WERI-Rb-1 (cell line): ENCODE data around the gene NUDT7.

Source experiments
- DNase-seq: peaks from one replicate; pipeline ENCODE4 v3.0.0-alpha.2; 2020
- H3K27ac ChIP-seq: fragments of 250-450 bp; sonication (Bioruptor Pico); 2 replicates; pipeline ENCODE4 v1.5.1; 2020; ENCODE audit warnings: mild to moderate bottlenecking, moderate library complexity
- H3K27me3 ChIP-seq: fragments of 250-450 bp; sonication (Bioruptor Pico); 2 replicates; pipeline ENCODE4 v1.5.1; 2021; ENCODE audit warnings: mild to moderate bottlenecking, low read depth, moderate library complexity; ENCODE audit not compliant: insufficient read depth, severe bottlenecking
- H3K36me3 ChIP-seq: fragments of 250-450 bp; sonication (Bioruptor Pico); 2 replicates; pipeline ENCODE4 v1.5.1; 2020; ENCODE audit warnings: mild to moderate bottlenecking, moderate library complexity
- H3K4me3 ChIP-seq: 2 replicates; pipeline ENCODE4 v1.5.1; 2011; ENCODE audit warnings: low read depth, mild to moderate bottlenecking, control low read depth, low read length
- H3K9me3 ChIP-seq: fragments of 250-450 bp; sonication (Bioruptor Pico); 2 replicates; pipeline ENCODE4 v1.5.1; 2021; ENCODE audit warnings: mild to moderate bottlenecking, moderate library complexity; ENCODE audit not compliant: severe bottlenecking
- CTCF ChIP-seq: IDR thresholded peaks from 2 replicates; pipeline ENCODE4 v1.5.1; 2011; ENCODE audit warnings: low read depth, mild to moderate bottlenecking, control low read depth, inconsistent platforms, low read length

Gene NUDT7

GRCh38 chr16:77744141-77744540 is 21.8 kb downstream of the NUDT7 start:
- no peaks in the 10 kb centered on the region for H3K36me3 ChIP-seq
- no peaks in the 10 kb centered on the region for H3K27me3 ChIP-seq
- H3K9me3 ChIP-seq: no peaks in the 10 kb centered on the region
- TF ChIP-seq CTCF: no peak
- no peak for DNase-seq
- no peak overlapping the region for H3K4me3 ChIP-seq
- H3K27ac ChIP-seq: no peak overlapping the region

- DNase-seq: no peak
- Histone ChIP-seq H3K4me3 (no peak overlapping the region), H3K27ac (no peak overlapping the region), H3K9me3 (no peaks in the 10 kb centered on the region), H3K36me3 (no peaks in the 10 kb centered on the region), H3K27me3 (no peaks in the 10 kb centered on the region)
- TF ChIP-seq CTCF: no peak
Measured at GRCh38 chr16:77745972-77746371, 23.7 kb downstream of the NUDT7 start.

GRCh38 chr16:77748421-77749005 is 26.2 kb downstream of the NUDT7 start:
- peak; percentile 67 for DNase-seq
- Histone ChIP-seq H3K4me3 (no peak overlapping the region; the same call in 1 of the 2 replicates), H3K9me3 (no peaks in the 10 kb centered on the region), H3K36me3 (no peaks in the 10 kb centered on the region), H3K27me3 (no peaks in the 10 kb centered on the region), H3K27ac (peak overlapping the region; percentile 74)
- TF ChIP-seq CTCF: no peak

GRCh38 chr16:77749415-77749814 is 27.1 kb downstream of the NUDT7 start:
- Histone ChIP-seq H3K36me3 (no peaks in the 10 kb centered on the region), H3K9me3 (no peaks in the 10 kb centered on the region), H3K27me3 (no peaks in the 10 kb centered on the region), H3K27ac (no peak overlapping the region), H3K4me3 (no peak overlapping the region)
- DNase-seq: no peak
- TF ChIP-seq CTCF: no peak

- Histone ChIP-seq H3K4me3 (no peak overlapping the region), H3K9me3 (no peaks in the 10 kb centered on the region), H3K27me3 (no peaks in the 10 kb centered on the region), H3K36me3 (no peaks in the 10 kb centered on the region), H3K27ac (no peak overlapping the region)
- DNase-seq: no peak
- no peak for TF ChIP-seq CTCF
Measured at GRCh38 chr16:77758046-77758445, 35.7 kb downstream of the NUDT7 start.

- Histone ChIP-seq H3K36me3 (no peaks in the 10 kb centered on the region), H3K27me3 (no peaks in the 10 kb centered on the region), H3K9me3 (no peaks in the 10 kb centered on the region), H3K4me3 (no peak overlapping the region), H3K27ac (no peak overlapping the region)
- DNase-seq: no peak
- no peak for TF ChIP-seq CTCF
Measured at GRCh38 chr16:77758508-77758907, 36.2 kb downstream of the NUDT7 start.
